ENCODE data around the gene PAX5.

- TF ChIP-seq CTCF (IDR thresholded peaks at IDR 0.05) (no peak), POLR2A (IDR thresholded peaks at IDR 0.05) (no peak)
Measured at GRCh38 chr9:36940500-36940853, 93.6 kb downstream of the PAX5 start.

Measured in uterus (tissue), 2 donors.